ENCODE data around the gene CFAP99.

- TF ChIP-seq FOXM1 (IDR thresholded peaks at IDR 0.05; ENCODE audit: borderline replicate concordance): no peak
- TF ChIP-seq FOXK2 (IDR thresholded peaks at IDR 0.05): no peak
- TF ChIP-seq LEF1 (IDR thresholded peaks at IDR 0.05; ENCODE audit: borderline replicate concordance): no peak
- TF ChIP-seq BHLHE40 (IDR thresholded peaks at IDR 0.05; ENCODE audit: borderline replicate concordance): no peak
- TF ChIP-seq TARDBP (IDR thresholded peaks at IDR 0.05): no peak
- no peak for TF ChIP-seq SP1 (IDR thresholded peaks at IDR 0.05)
- no peak for TF ChIP-seq CTBP1 (IDR thresholded peaks at IDR 0.05; ENCODE audit: borderline replicate concordance)
Measured at GRCh38 chr4:2421928-2422327, 3.2 kb downstream of the CFAP99 start.

Data from HEK293T (cell line).